HG03025 (cell line): ENCODE data around the gene ANKRD44.
"Not testable (repeated sequence)": the region's sequence is repeated elsewhere in the genome, so short reads cannot be mapped to it uniquely, and the experiment has no call there.

ENCODE experiments used
- ATAC-seq: cut with Tn5 transposase; IDR thresholded peaks from one replicate; pipeline ENCODE4 v1.9.1; 2021; ENCODE audit warnings: mild to moderate bottlenecking, moderate library complexity; ENCODE audit not compliant: unreplicated experiment, low FRiP score

ANKRD44 gene

GRCh38 chr2:197069958-197070357 is 240.6 kb downstream of the ANKRD44 start:
- no peak for ATAC-seq

GRCh38 chr2:197062574-197062973 is 248.0 kb downstream of the ANKRD44 start:
- ATAC-seq: not testable (repeated sequence)

GRCh38 chr2:197059477-197059876 is 251.1 kb downstream of the ANKRD44 start:
- no peak for ATAC-seq

DNA sequence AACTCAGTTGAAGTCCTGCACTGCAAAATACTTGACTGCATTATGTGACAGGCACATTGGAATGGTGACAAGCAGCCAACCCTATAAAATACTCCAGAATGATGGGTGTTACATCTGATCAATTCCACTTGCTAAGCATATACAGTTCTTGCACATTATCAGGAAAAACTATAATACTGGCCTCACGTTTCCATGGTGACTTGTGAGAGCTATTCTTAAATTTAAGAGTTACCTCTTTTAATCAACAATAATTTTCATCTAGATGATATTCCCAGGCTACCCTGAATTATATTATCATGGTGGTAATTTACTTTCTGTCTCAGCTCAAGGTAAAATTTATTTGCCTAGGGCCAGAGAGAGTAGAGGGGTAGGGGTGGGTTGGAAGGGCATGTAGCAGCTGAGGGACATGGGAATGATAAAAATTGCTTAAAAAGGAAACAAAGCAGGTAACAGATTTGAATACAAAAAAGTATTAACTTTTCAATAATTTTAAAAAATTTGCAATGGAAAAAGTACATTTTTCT is 251.7 kb downstream of the ANKRD44 start:
- ATAC-seq: no peak

DNA sequence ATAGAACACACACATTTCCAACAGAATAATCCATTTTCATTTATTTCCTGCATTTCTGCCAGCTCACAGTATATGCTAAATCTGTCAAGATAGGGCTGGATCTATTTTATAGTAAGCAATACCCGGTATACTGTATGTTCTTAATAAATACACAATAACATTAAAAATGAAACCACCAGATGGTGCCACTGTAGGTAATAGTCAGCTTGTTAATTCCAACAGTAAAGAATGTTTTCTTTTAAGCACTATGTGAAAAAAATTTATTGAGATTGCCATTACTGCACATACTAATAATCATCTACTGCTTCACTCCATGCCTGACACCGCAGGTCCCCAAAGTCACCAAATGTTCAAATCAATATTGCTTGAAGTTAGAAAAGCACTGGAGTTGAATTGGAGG is 252.6 kb downstream of the ANKRD44 start:
- no peak for ATAC-seq

- no peak for ATAC-seq
These were observed 255.5 kb downstream of the ANKRD44 start for GRCh38 chr2:197055045-197055444.

DNA sequence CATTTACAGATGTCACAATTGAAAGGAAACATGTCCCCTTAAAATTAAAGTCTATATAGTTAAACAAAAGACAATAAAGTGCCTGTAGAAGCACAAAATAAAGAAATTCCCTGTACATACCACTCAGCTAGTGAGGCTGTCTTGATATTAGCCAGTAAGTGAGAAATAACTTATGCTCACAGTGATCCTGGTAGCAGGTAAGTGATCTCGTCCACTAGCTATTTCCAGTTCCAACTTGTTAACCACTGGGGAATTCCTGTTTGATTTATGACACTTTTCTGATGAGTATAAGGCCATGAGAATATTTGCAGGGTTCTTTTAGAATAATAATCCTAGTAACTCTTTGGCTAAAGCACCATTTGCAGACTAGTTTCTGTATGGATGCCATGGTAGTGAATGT is 256.1 kb downstream of the ANKRD44 start:
- no peak for ATAC-seq

DNA sequence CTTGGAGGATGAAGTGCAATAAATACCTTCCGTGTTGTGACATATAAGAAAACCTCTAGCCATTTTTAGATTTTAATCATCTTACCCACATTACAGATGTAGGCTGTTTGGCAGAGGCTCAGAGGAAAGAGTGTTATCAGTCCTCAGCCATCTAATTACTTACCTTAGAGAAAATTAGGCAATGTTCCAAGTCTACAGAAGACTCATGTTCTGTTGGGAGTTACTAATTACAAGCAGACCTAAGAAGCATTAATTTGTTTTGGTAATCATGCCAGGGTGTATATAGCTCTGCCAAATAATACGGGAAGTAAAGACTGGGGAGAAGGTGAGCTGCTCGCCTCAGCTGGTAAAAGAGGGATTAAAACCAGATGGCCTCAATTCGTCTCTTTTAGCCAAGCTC is 258.2 kb downstream of the ANKRD44 start:
- ATAC-seq: no peak

DNA sequence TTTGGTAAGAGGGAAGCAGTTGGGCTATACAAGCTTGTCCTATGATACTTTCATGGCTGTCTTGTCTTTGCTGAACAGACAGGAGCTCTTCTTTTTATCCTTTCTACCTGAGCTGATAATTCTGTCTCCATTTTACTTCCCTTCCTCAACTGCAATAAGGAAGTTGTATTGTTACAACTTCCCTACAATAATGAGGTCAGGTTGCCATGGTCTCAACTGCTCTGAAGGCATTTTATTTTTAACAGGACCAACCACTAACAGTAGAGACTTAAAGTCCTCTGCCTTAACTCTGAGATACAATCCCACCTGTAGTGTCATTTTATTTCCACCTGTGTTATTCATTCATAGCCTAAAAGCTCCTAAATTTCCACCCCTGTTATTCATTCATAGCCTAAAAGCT is 265.5 kb downstream of the ANKRD44 start:
- ATAC-seq: no peak

DNA sequence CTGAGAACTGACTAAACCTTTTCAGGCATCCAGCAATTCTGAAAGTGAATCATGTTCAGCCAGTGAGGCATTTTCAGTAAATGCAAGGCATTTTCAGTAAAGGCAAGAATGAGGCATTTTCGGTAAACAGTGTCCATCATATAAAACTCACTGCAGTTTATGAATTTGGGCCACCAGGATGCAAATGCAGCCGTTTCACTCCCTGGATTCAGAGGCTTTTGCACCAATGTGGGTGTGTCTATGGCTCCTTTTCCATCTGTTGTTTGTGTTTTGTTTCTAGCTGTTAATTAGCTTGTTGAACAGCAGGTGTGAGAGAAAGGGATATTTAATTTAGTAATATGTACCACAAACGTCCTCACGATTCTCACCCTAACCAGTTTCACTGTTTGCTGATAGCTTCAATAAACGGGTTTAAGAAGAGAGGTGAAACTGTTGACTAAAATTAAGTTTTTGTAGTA is 267.8 kb downstream of the ANKRD44 start:
- no peak for ATAC-seq

DNA sequence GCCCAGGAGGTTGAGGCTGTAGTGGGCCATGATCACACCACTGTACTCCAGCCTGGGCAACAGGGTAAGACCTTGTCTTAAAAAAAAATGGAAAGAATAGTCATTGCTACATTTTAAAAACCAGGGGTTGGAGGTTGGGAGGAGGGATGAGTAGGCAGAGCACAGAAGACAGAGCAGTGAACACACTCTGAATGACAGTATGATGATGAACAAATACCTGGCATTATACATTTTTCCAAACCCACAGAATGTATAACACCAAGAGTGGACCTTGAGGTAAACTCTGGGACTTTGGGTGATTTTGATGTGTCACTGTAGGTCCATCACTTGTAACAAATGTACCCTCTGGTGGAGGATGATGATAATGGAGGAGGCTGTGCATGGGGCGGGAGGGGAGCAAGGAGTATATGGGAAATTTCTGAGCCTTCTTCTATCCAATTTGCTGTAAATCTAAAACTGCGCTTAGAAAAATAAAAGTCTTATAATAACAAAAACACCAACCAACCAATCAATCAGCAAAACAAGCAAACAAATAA is 272.6 kb downstream of the ANKRD44 start:
- no peak for ATAC-seq

GRCh38 chr2:197035002-197035401 is 275.6 kb downstream of the ANKRD44 start:
- ATAC-seq: no peak

- no peak for ATAC-seq
These were observed 276.3 kb downstream of the ANKRD44 start for GRCh38 chr2:197034292-197034691.

- ATAC-seq: no peak
These were observed 277.4 kb downstream of the ANKRD44 start for GRCh38 chr2:197033222-197033621.

DNA sequence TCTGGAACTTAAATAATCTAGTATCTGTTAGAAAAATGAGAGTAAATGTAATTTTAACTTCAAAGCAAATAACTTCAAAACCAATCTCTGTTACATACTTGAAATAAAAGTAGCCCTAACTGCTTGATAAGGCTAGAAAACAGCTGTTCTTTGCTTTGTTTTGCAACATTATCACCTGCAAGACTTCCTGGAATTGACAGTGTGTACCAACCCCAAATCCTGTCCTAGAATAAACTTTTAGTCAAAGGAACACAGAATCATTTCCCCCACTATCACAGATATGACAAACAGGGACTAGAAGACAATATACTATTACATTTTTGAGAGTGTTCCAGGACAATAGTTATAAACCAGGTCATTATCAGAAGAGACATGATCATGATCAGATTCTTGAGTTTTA is 278.8 kb downstream of the ANKRD44 start:
- ATAC-seq: no peak

DNA sequence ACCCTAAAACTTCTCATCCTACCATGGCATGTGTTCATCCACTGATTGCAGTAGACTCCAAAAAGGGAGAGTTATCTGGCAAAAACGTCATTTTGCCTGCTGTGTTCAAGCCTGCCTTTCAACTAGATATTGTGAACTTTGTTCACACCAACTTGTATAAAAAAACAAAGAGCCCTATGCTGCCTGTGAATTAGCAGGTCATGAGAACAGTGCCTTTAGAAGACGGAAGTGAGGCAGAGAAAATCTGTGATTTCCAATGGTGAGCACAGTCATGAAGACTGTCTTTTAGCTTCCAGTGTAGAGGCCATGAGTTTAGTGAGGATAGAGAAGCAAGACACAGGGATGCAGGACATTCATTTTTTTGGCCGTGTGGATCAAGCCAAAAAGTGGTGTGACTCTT is 280.5 kb downstream of the ANKRD44 start:
- ATAC-seq: no peak

DNA sequence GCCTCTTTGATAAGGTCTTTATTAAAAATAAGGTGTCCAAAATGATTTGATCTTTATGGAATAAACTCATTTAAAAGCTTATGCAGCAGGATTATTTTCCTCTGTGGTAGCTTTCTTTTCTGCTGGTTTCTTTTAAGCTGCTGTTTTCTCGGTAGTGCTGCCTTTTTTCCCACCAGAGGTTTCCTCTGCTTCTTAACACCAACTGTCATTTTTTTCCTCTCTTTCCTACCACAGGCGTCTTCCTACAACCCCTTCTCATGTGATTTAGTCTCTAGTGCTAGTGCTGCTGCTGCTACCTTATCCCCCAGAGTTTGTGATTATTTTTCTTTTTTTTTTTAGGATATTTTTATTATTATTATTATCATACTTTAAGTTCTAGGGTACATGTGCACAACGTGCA is 281.9 kb downstream of the ANKRD44 start:
- no peak for ATAC-seq

GRCh38 chr2:197028230-197028629 is 282.4 kb downstream of the ANKRD44 start:
- no peak for ATAC-seq

DNA sequence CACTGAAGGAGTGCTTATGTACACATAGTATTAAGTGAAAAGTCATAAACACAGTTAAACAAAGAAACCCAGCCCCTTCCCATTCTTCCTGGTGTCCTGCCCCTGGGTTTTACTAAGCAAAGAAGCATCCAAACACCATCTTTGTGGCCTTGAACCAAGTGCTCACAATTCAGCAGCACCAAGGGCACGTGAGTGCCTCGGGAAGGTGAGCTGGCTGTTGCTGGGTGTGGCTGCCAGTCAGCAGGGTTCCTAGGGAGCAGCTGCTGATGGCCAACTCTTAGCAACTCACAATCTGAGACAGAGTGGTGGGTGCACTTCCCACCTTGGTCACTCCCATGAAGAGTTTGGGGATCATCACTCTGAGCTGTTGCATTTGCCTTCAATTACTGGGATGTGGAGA is 286.4 kb downstream of the ANKRD44 start:
- ATAC-seq: no peak

- not testable (repeated sequence) for ATAC-seq
These were observed 289.7 kb downstream of the ANKRD44 start for GRCh38 chr2:197020921-197021320.

DNA sequence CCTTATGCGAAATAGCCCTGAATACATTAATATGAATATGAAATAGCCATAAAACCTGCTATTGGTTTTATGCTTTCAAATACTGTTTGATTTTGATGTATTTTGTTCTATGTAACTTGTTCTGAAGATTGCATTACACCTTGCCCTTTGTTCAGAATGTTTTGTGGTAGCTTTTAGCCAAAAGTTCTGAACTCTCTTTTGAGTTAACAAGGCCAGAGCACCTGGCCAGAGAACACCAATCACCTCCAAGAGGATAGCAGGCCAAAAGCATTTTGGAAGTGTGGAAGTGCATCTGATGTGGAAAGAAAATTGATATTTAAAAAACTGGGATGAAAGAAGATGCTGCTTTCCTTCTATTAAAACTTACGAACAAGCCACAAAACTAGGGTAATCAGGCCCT is 297.5 kb downstream of the ANKRD44 start:
- ATAC-seq: no peak

- ATAC-seq: no peak
These were observed 298.6 kb downstream of the ANKRD44 start for GRCh38 chr2:197011801-197012641.
